HepG2 (cell line): ENCODE data around the gene CBLN3. TPM values are rescaled to one million over a fixed set of nuclear protein-coding genes. Genes with fewer than 3 reads are reported as not detected.
A peak's percentile ranks its signal among the peaks of the same experiment; 100 is the strongest.

ENCODE experiments used
- AHR ChIP-seq: IDR thresholded peaks from 2 replicates; pipeline ENCODE4 v1.6.1; 2018; ENCODE audit warnings: missing genetic modification reagents, missing compliant biosample characterization
- ARHGAP35 ChIP-seq: sonication (generic); formaldehyde crosslinking; IDR thresholded peaks from 2 replicates; pipeline ENCODE4 v1.9.0; 2022; ENCODE audit warnings: mild to moderate bottlenecking, inconsistent platforms, moderate library complexity, missing genetic modification reagents, borderline replicate concordance
- ATF2 ChIP-seq: sonication (generic); formaldehyde crosslinking; IDR thresholded peaks from 2 replicates; pipeline ENCODE4 v1.4.0; 2020; ENCODE audit warnings: missing genetic modification reagents
- CBX1 ChIP-seq: IDR thresholded peaks from one replicate; pipeline ENCODE4 v1.6.1; 2016; ENCODE audit warnings: antibody characterized with exemption, low read depth
- CBX5 ChIP-seq: sonication (generic); formaldehyde crosslinking; IDR thresholded peaks from 2 replicates; pipeline ENCODE4 v1.4.0; 2020; ENCODE audit warnings: missing genetic modification reagents, borderline replicate concordance
- CREB3 ChIP-seq: sonication (generic); formaldehyde crosslinking; IDR thresholded peaks from 2 replicates; pipeline ENCODE4 v1.5.0; 2020; ENCODE audit warnings: missing genetic modification reagents
- DMAP1 ChIP-seq: IDR thresholded peaks from 2 replicates; pipeline ENCODE4 v1.6.1; 2016
- FOXP1 ChIP-seq, 2 experiments: fragments of 450-650 bp in 1 of 2; IDR thresholded peaks; 2 replicates each; pipeline ENCODE4 v1.6.1; 2017 to 2018; ENCODE audit warnings: antibody characterized with exemption in 1 of 2
- HIVEP1 ChIP-seq: sonication (generic); formaldehyde crosslinking; IDR thresholded peaks from 2 replicates; pipeline ENCODE4 v1.4.0; 2020; ENCODE audit warnings: mild to moderate bottlenecking, missing genetic modification reagents
- IRF1 ChIP-seq: sonication (generic); formaldehyde crosslinking; IDR thresholded peaks from 2 replicates; pipeline ENCODE4 v1.4.0; 2020; ENCODE audit warnings: low read depth, mild to moderate bottlenecking, missing genetic modification reagents
- NFE2L2 ChIP-seq: fragments of 150-350 bp; IDR thresholded peaks from 2 replicates; pipeline ENCODE4 v1.6.1; 2014; ENCODE audit warnings: low read length
- SMYD3 ChIP-seq: sonication (generic); formaldehyde crosslinking; IDR thresholded peaks from 2 replicates; pipeline ENCODE4 v1.8.1; 2023; ENCODE audit warnings: mild to moderate bottlenecking, missing genetic modification reagents
- SSRP1 ChIP-seq: IDR thresholded peaks from 2 replicates; pipeline ENCODE4 v1.6.1; 2016; ENCODE audit warnings: control low read depth
- STAT6 ChIP-seq: sonication (generic); formaldehyde crosslinking; IDR thresholded peaks from 2 replicates; pipeline ENCODE4 v1.4.0; 2020; ENCODE audit warnings: missing genetic modification reagents, mild to moderate bottlenecking, borderline replicate concordance
- SYNCRIP ChIP-seq: fragments of 200-400 bp; formaldehyde crosslinking; IDR thresholded peaks from 2 replicates; pipeline ENCODE4 v1.6.1; 2018; ENCODE audit warnings: mild to moderate bottlenecking, low read depth, low read length; ENCODE audit not compliant: insufficient read depth
- TRAFD1 ChIP-seq: sonication (generic); formaldehyde crosslinking; IDR thresholded peaks from 2 replicates; pipeline ENCODE4 v1.5.1; 2020; ENCODE audit warnings: missing genetic modification reagents, mild to moderate bottlenecking, borderline replicate concordance
- ZBTB14 ChIP-seq: sonication (generic); formaldehyde crosslinking; IDR thresholded peaks from 2 replicates; pipeline ENCODE4 v1.4.0; 2020; ENCODE audit warnings: missing genetic modification reagents
- ZC3H13 ChIP-seq: sonication (generic); formaldehyde crosslinking; IDR thresholded peaks from 2 replicates; pipeline ENCODE4 v1.8.1; 2023; ENCODE audit warnings: mild to moderate bottlenecking, missing genetic modification reagents, moderate library complexity
- ZNF12 ChIP-seq: sonication (generic); formaldehyde crosslinking; IDR thresholded peaks from 2 replicates; pipeline ENCODE4 v1.5.0; 2020; ENCODE audit warnings: missing genetic modification reagents
- ZNF576 ChIP-seq: sonication (generic); formaldehyde crosslinking; IDR thresholded peaks from 2 replicates; pipeline ENCODE4 v1.4.0; 2020; ENCODE audit warnings: mild to moderate bottlenecking, missing genetic modification reagents
- ZNF83 ChIP-seq: sonication (generic); formaldehyde crosslinking; IDR thresholded peaks from 2 replicates; pipeline ENCODE4 v1.4.0; 2020; ENCODE audit warnings: missing genetic modification reagents, mild to moderate bottlenecking, borderline replicate concordance
- polyA plus RNA-seq, 8 experiments: library from polyadenylated mRNA; depleted of rRNA in 3 of 8; stranded (reverse) in 7 of 8; unstranded in 1 of 8; fragments of >200 nt; fragmentation: Illumina TruSeq in 4 of 8; extraction: Trizol in 4 of 8; gene quantifications; 2 replicates each; pipeline versions ENCODE4 v1.2.1 to v1.2.3, GENCODE V29; 2011 to 2016; ENCODE audit warnings: low read depth in 4 of 8, missing spikeins in 1 of 8, mixed read lengths in 1 of 8; ENCODE audit not compliant: insufficient read depth in 1 of 8
- total RNA-seq, 5 experiments: library from RNA; depleted of rRNA; stranded (reverse); fragments of >200 nt; fragmentation: Illumina TruSeq; extraction: Trizol; gene quantifications; 2 replicates each; pipeline ENCODE4 v1.2.3, GENCODE V29; 2016; ENCODE audit warnings: low read depth in 1 of 5

CBLN3 gene
- total and polyA plus RNA-seq, 2 of the 13 experiments (the other 11 are each of a cell fraction or from before 2014, with no cell fraction given), result 0.66 to 0.98 TPM

- TF ChIP-seq ZBTB14 (CRISPR knock-in tag) (no peak), TRAFD1 (CRISPR knock-in tag) (no peak), CBX5 (CRISPR knock-in tag) (no peak), AHR (CRISPR knock-in tag) (peak; percentile 96; the same call in 1 of the 2 replicates), SSRP1 (CRISPR knock-in tag) (peak; percentile 99), CREB3 (no peak), IRF1 (CRISPR knock-in tag) (no peak), ZNF83 (CRISPR knock-in tag) (no peak; the same call in 1 of the 2 replicates), STAT6 (CRISPR knock-in tag) (no peak), ZNF576 (no peak), FOXP1 (IDR thresholded peaks at IDR 0.05) (no peak), FOXP1 (CRISPR knock-in tag; IDR thresholded peaks at IDR 0.05) (peak; percentile 19; the same call in 1 of the 2 replicates), SMYD3 (CRISPR knock-in tag) (no peak), DMAP1 (CRISPR knock-in tag) (no peak), ZNF12 (no peak; the same call in 1 of the 2 replicates), ZC3H13 (CRISPR knock-in tag) (peak; percentile 97), ARHGAP35 (CRISPR knock-in tag) (peak; percentile 91), HIVEP1 (CRISPR knock-in tag) (peak; percentile 85), ATF2 (CRISPR knock-in tag) (peak; percentile 88), NFE2L2 (peak; percentile 10; the same call in 1 of the 2 replicates), CBX1 (peak; percentile 88), SYNCRIP (no peak)
Measured at GRCh38 chr14:24431569-24432258, 2.2 kb upstream of the CBLN3 start (continued).
